ENCODE measurements around the gene GAGE12J.
"Not testable (repeated sequence)": the region's sequence is repeated elsewhere in the genome, so short reads cannot be mapped to it uniquely, and the experiment has no call there.

The GAGE12J gene

GRCh38 chrX:49321737-49322136 lies at the start of gene GAGE12J:
Gene GAGE12J, plus strand, starts transcription at chrX:49322037. Its CDS starts 1,157 bp downstream, at chrX:49323194.
- DNase-seq = not testable (repeated sequence)

GRCh38 chrX:49272421-49272820 lies 49.4 kb upstream of the GAGE12J start:
- DNase-seq = no peak

- DNase-seq = no peak
These were observed 48.6 kb upstream of the GAGE12J start for GRCh38 chrX:49273181-49273727.

GRCh38 chrX:49276207-49276606 lies 45.6 kb upstream of the GAGE12J start:
- DNase-seq = no peak

GRCh38 chrX:49276671-49277534 lies 44.9 kb upstream of the GAGE12J start:
- DNase-seq = no peak

- DNase-seq = no peak
These were observed 44.4 kb upstream of the GAGE12J start for GRCh38 chrX:49277535-49277830.

GRCh38 chrX:49278081-49278480 lies 43.8 kb upstream of the GAGE12J start:
- no peak for DNase-seq

GRCh38 chrX:49282647-49283011 lies 39.2 kb upstream of the GAGE12J start:
- DNase-seq = peak in 3 of 56 donors; percentile 1 to 20 (median 3)

- DNase-seq = no peak
These were observed 37.6 kb upstream of the GAGE12J start for GRCh38 chrX:49284212-49284611.

GRCh38 chrX:49286136-49286535 lies 35.7 kb upstream of the GAGE12J start:
- DNase-seq = no peak

- no peak for DNase-seq
These were observed 35.3 kb upstream of the GAGE12J start for GRCh38 chrX:49286581-49286980.

- no peak for DNase-seq
These were observed 34.2 kb upstream of the GAGE12J start for GRCh38 chrX:49287665-49288064.

GRCh38 chrX:49290215-49290614 lies 31.6 kb upstream of the GAGE12J start:
- DNase-seq = no peak

- peak in 23 of 56 donors; percentile 4 to 68 (median 11) for DNase-seq
These were observed 30.1 kb upstream of the GAGE12J start for GRCh38 chrX:49291615-49292337.

GRCh38 chrX:49292400-49293362 lies 29.2 kb upstream of the GAGE12J start:
- DNase-seq = no peak

- DNase-seq = not testable (repeated sequence)
These were observed 22.5 kb upstream of the GAGE12J start for GRCh38 chrX:49299293-49299692.

- DNase-seq = no peak
These were observed 21.1 kb upstream of the GAGE12J start for GRCh38 chrX:49300703-49301102.

- DNase-seq = no peak
These were observed 18.5 kb upstream of the GAGE12J start, which contains the start of gene GAGE10 for GRCh38 chrX:49303346-49303745. Gene GAGE10, plus strand, starts transcription at chrX:49303646. Its CDS starts 1,214 bp downstream, at chrX:49304860.

- DNase-seq = not testable (repeated sequence)
These were observed 14.1 kb upstream of the GAGE12J start for GRCh38 chrX:49307775-49308174.

- peak in 5 of 56 donors; percentile 0 to 11 (median 2) for DNase-seq
These were observed 13.1 kb upstream of the GAGE12J start for GRCh38 chrX:49308604-49309269.
